H1 (cell line): Measurements from ENCODE around the gene GRIK4. TPM values are rescaled to one million over a fixed set of nuclear protein-coding genes. Genes with fewer than 3 reads are reported as not detected.
A peak's percentile ranks its signal among the peaks of the same experiment; 100 is the strongest.

Experiments used
- CTCF ChIA-PET: fragments of 300-600 bp; sonication (Branson Sonifier 250); formaldehyde crosslinking; loops from one replicate; lab custom pipeline; 2021; ENCODE audit not compliant: partially characterized antibody; lab: Charles Lee
- POLR2A ChIA-PET: fragments of 300-600 bp; sonication (Branson Sonifier 250); formaldehyde crosslinking; loops from one replicate; lab custom pipeline; 2021; ENCODE audit warnings: inconsistent platforms; ENCODE audit not compliant: partially characterized antibody; lab: Charles Lee
- DNase-seq, 2 experiments: peaks; one replicate each; pipeline versions ENCODE4 v3.0.0 to v3.0.0-alpha.2; 2010 to 2022; ENCODE audit warnings: low spot score in 2 of 2, low read depth in 1 of 2, mixed read lengths in 1 of 2
- FAIRE-seq: peaks from 2 replicates; lab custom pipeline; 2011; peaks lifted over from hg19 to GRCh38; lab: Jason Lieb, UNC
- H2AFZ ChIP-seq: 2 replicates; pipeline ENCODE4 v1.8.1; 2012; ENCODE audit warnings: low read length, inconsistent platforms
- H2AK5ac ChIP-seq: 2 replicates; pipeline ENCODE4 v1.6.1; 2013; ENCODE audit warnings: low read depth, low read length
- H2BK120ac ChIP-seq: replicated peaks from 2 replicates; pipeline ENCODE3; 2013; ENCODE audit warnings: low read depth, low read length, inconsistent platforms
- H2BK12ac ChIP-seq: 2 replicates; pipeline ENCODE4 v1.6.1; 2013; ENCODE audit warnings: low read depth, low read length
- H2BK15ac ChIP-seq: 2 replicates; pipeline ENCODE4 v1.6.1; 2013; ENCODE audit warnings: low read length
- H2BK20ac ChIP-seq: 2 replicates; pipeline ENCODE4 v1.6.1; 2013; ENCODE audit warnings: low read length
- H2BK5ac ChIP-seq: 2 replicates; pipeline ENCODE4 v1.6.1; 2013; ENCODE audit warnings: low read depth, low read length
- H3K14ac ChIP-seq: 2 replicates; pipeline ENCODE4 v1.6.1; 2013; ENCODE audit warnings: inconsistent platforms; ENCODE audit not compliant: insufficient read length
- H3K18ac ChIP-seq: 2 replicates; pipeline ENCODE4 v1.6.1; 2013; ENCODE audit warnings: low read length; ENCODE audit errors: extremely low read depth
- H3K23ac ChIP-seq: 2 replicates; pipeline ENCODE4 v1.6.1; 2013; ENCODE audit warnings: inconsistent platforms; ENCODE audit not compliant: insufficient read length
- H3K23me2 ChIP-seq: 2 replicates; pipeline ENCODE4 v1.6.1; 2013; ENCODE audit warnings: low read depth, low read length
- H3K27ac ChIP-seq: 2 replicates; pipeline ENCODE4 v1.6.1; 2011; ENCODE audit warnings: low read depth, low read length, inconsistent platforms
- H3K27me3 ChIP-seq, 4 experiments: replicated peaks in 1 of 4; 1 replicate in 1 of 4; 2 replicates in 3 of 4; pipeline versions ENCODE4 v1.6.1 to v1.8.1; 2011 to 2013; ENCODE audit warnings: low read length in 3 of 4, mild to moderate bottlenecking in 3 of 4, inconsistent platforms in 2 of 4, mixed read lengths in 2 of 4, moderate library complexity in 1 of 4; ENCODE audit not compliant: control insufficient read depth in 3 of 4, insufficient read depth in 3 of 4; ENCODE audit errors: extremely low read depth in 1 of 4
- H3K36me3 ChIP-seq, 4 experiments: 2 replicates each; pipeline versions ENCODE4 v1.6.1 to v1.8.1; 2011 to 2013; ENCODE audit warnings: mild to moderate bottlenecking in 4 of 4, low read length in 3 of 4, moderate library complexity in 2 of 4, control low read depth in 1 of 4, inconsistent platforms in 1 of 4; ENCODE audit not compliant: insufficient read depth in 4 of 4, control insufficient read depth in 2 of 4
- H3K4ac ChIP-seq: replicated peaks from 2 replicates; pipeline ENCODE3; 2013; ENCODE audit warnings: low read length, low read depth, mixed read lengths, inconsistent platforms; ENCODE audit not compliant: insufficient read length
- H3K4me1 ChIP-seq, 4 experiments: replicated peaks in 1 of 4; 1 replicate in 1 of 4; 2 replicates in 3 of 4; pipeline versions ENCODE4 v1.6.1 to v1.8.1; 2011 to 2013; ENCODE audit warnings: low read length in 3 of 4, inconsistent platforms in 2 of 4, mixed read lengths in 1 of 4; ENCODE audit not compliant: insufficient read depth in 4 of 4, control insufficient read depth in 3 of 4
- H3K4me2 ChIP-seq, 2 experiments: 2 replicates each; pipeline versions ENCODE4 v1.6.1 to v1.8.1; 2011 to 2013; ENCODE audit warnings: low read depth in 2 of 2, low read length in 2 of 2, control low read depth in 1 of 2, inconsistent platforms in 1 of 2, mild to moderate bottlenecking in 1 of 2; ENCODE audit not compliant: insufficient read depth in 1 of 2
- H3K4me3 ChIP-seq, 4 experiments: fragments of 200-600, 300-600 bp in 1 of 4; sonication (generic), shearing (Covaris generic), sonication (Bioruptor Twin) in 1 of 4; 2 replicates each; pipeline versions ENCODE4 v1.5.1 to v1.8.1; 2011 to 2016; ENCODE audit warnings: low read length in 4 of 4, low read depth in 3 of 4, control low read depth in 2 of 4, inconsistent platforms in 2 of 4, mild to moderate bottlenecking in 2 of 4, mixed read lengths in 1 of 4, moderate library complexity in 1 of 4; ENCODE audit not compliant: insufficient read depth in 2 of 4; ENCODE audit errors: extremely low read depth in 1 of 4
- H3K56ac ChIP-seq: replicated peaks from 2 replicates; pipeline ENCODE3; 2013; ENCODE audit warnings: low read depth, mild to moderate bottlenecking, mixed read lengths, low read length, inconsistent platforms; ENCODE audit not compliant: insufficient read length
- H3K79me1 ChIP-seq: 2 replicates; pipeline ENCODE4 v1.6.1; 2013; ENCODE audit warnings: low read depth, low read length, control low read depth
- H3K79me2 ChIP-seq, 2 experiments: 2 replicates each; pipeline versions ENCODE4 v1.6.1 to v1.8.1; 2012 to 2013; ENCODE audit warnings: low read length in 2 of 2, mild to moderate bottlenecking in 2 of 2, inconsistent platforms in 1 of 2; ENCODE audit not compliant: insufficient read depth in 2 of 2, control insufficient read depth in 1 of 2
- H3K9ac ChIP-seq, 4 experiments: replicated peaks in 1 of 4; 1 replicate in 1 of 4; 2 replicates in 3 of 4; pipeline versions ENCODE4 v1.6.1 to v1.8.1; 2011 to 2013; ENCODE audit warnings: low read depth in 3 of 4, low read length in 3 of 4, control low read depth in 2 of 4, mild to moderate bottlenecking in 2 of 4, moderate library complexity in 2 of 4, inconsistent platforms in 1 of 4; ENCODE audit errors: extremely low read depth in 1 of 4
- H3K9me3 ChIP-seq, 2 experiments: 2 replicates each; pipeline versions ENCODE4 v1.6.1 to v1.8.1; 2012 to 2013; ENCODE audit warnings: mild to moderate bottlenecking in 2 of 2, moderate library complexity in 2 of 2, control low read depth in 1 of 2, inconsistent platforms in 1 of 2, low read depth in 1 of 2, low read length in 1 of 2, mixed read lengths in 1 of 2; ENCODE audit not compliant: insufficient read depth in 2 of 2
- H4K20me1 ChIP-seq, 2 experiments: replicated peaks in 1 of 2; 2 replicates each; pipeline versions ENCODE3 to v1.8.1; 2011 to 2013; ENCODE audit warnings: inconsistent platforms in 2 of 2, low read length in 2 of 2, mild to moderate bottlenecking in 1 of 2; ENCODE audit not compliant: insufficient read depth in 2 of 2, control insufficient read depth in 1 of 2
- H4K5ac ChIP-seq: 2 replicates; pipeline ENCODE4 v1.6.1; 2013; ENCODE audit warnings: low read length, low read depth, mixed read lengths, inconsistent platforms; ENCODE audit not compliant: insufficient read length
- H4K8ac ChIP-seq: 2 replicates; pipeline ENCODE4 v1.8.0; 2013; ENCODE audit warnings: mild to moderate bottlenecking, moderate library complexity, low read length, inconsistent platforms; ENCODE audit not compliant: insufficient read depth; ENCODE audit errors: extremely low read depth
- H4K91ac ChIP-seq: replicated peaks from 2 replicates; pipeline ENCODE3; 2013; ENCODE audit warnings: low read length, mixed read lengths, inconsistent platforms; ENCODE audit not compliant: insufficient read length
- ASH2L ChIP-seq: fragments of 200-600, 300-600 bp; sonication (generic); IDR thresholded peaks from one replicate; pipeline ENCODE4 v1.7.1; 2017; ENCODE audit warnings: low read length
- EGR1 ChIP-seq: IDR thresholded peaks from 2 replicates; pipeline ENCODE4 v1.6.1; 2011; ENCODE audit warnings: low read depth, low read length, borderline replicate concordance
- HDAC2 ChIP-seq, 2 experiments: fragments of 300-600 bp in 1 of 2; sonication (generic) in 1 of 2; IDR thresholded peaks; 2 replicates each; pipeline ENCODE4 v1.6.1; 2011 to 2012; ENCODE audit warnings: low read depth in 2 of 2, low read length in 2 of 2, mild to moderate bottlenecking in 2 of 2, moderate library complexity in 2 of 2, borderline replicate concordance in 1 of 2, inconsistent platforms in 1 of 2
- KDM4A ChIP-seq: IDR thresholded peaks from one replicate; pipeline ENCODE4 v1.7.1; 2012; ENCODE audit warnings: low read depth, mild to moderate bottlenecking, moderate library complexity, low read length, inconsistent platforms; ENCODE audit not compliant: severe bottlenecking
- PHF8 ChIP-seq: fragments of 200-600 bp; sonication (generic); conservative IDR thresholded peaks from 2 replicates; pipeline ENCODE4 v1.7.1; 2012; ENCODE audit warnings: low read depth, mild to moderate bottlenecking, inconsistent platforms, low read length, moderate library complexity
- WGBS, 2 experiments: shearing (Covaris generic) in 1 of 2; methylation state at CpG; one replicate each; pipeline versions ENCODE4 v1.1.6 to v1.1.7; 2013 to 2015; ENCODE audit warnings: low lambda C conversion rate in 2 of 2, mixed read lengths in 2 of 2, inconsistent platforms in 1 of 2, low coverage in 1 of 2, missing lambda C conversion rate in 1 of 2; ENCODE audit not compliant: insufficient replicate concordance in 2 of 2, insufficient coverage in 1 of 2, insufficient read length in 1 of 2; ENCODE audit errors: extremely low coverage in 1 of 2, missing lambda C conversion rate in 1 of 2; 5-methylcytosine and 5-hydroxymethylcytosine counted together
- polyA plus RNA-seq, 7 experiments: library from polyadenylated mRNA; depleted of rRNA in 3 of 7; stranded (reverse) in 5 of 7; unstranded in 2 of 7; fragments of >200 nt in 5 of 7; fragments of 200-250 nt in 2 of 7; gene quantifications; 1 replicate in 5 of 7; 2 replicates in 1 of 7; 4 replicates in 1 of 7; pipeline versions ENCODE4 v1.2.1 to v1.2.3, GENCODE V29; 2011 to 2013; ENCODE audit warnings: missing spikeins in 2 of 7, mixed read lengths in 2 of 7
- total RNA-seq: library from RNA; stranded (reverse); fragmentation: NEBNext Ultra II Directional; extraction: Animal tissue kit (Norgen Biotek cat#: 25700); gene quantifications from 2 replicates; pipeline ENCODE4 v1.2.1, GENCODE V29; 2021

Gene GRIK4
- total and polyA plus RNA-seq, 2 of the 8 experiments (the other 6 are each of a cell fraction or from before 2014, with no cell fraction given): 1.2 to 2.9 TPM

- Histone ChIP-seq H3K27ac (no peak overlapping the region), H3K79me1 (no peaks in the 10 kb centered on the region), H3K23ac (no peak overlapping the region), H2BK120ac (peak overlapping the region; percentile 34), H2AFZ (peak overlapping the region; percentile 37), H4K91ac (peak overlapping the region; percentile 18), H3K4ac (peak overlapping the region; percentile 44), H2BK15ac (peak overlapping the region; percentile 53; the same call in 1 of the 2 replicates), H4K20me1 (no peaks in the 10 kb centered on the region), H2BK5ac (peak overlapping the region; percentile 96; the same call in 1 of the 2 replicates), H3K9me3 (no peaks in the 10 kb centered on the region), H3K4me1 (peaks cover 11 to 33% (median 21%) of the 10 kb centered on the region in 4 experiments), H3K79me2 (no peaks in the 10 kb centered on the region), H3K27me3 (no peaks in the 10 kb centered on the region), H3K9ac (peak overlapping the region in 2 of 4 experiments; percentile 20 to 24; a peak in 2 of 7 replicates), H3K4me2 (peak overlapping the region; percentile 58 to 62), H2BK12ac (peak overlapping the region; percentile 100; the same call in 1 of the 2 replicates), H3K23me2 (no peaks in the 10 kb centered on the region; the same call in 1 of the 2 replicates), H3K36me3 (no peaks in the 10 kb centered on the region), H4K5ac (peak overlapping the region; percentile 20), H3K56ac (no peak overlapping the region), H2BK20ac (peak overlapping the region; percentile 99), H3K4me3 (peak overlapping the region in 1 of 4 experiments; percentile 27; a peak in 2 of 8 replicates), H4K8ac (no peak overlapping the region; the same call in 1 of the 2 replicates), H3K14ac (no peak overlapping the region), H2AK5ac (peak overlapping the region; percentile 97), H3K18ac (peak overlapping the region; percentile 92)
- FAIRE-seq (peak; percentile 57), DNase-seq (no peak)
- POLR2A ChIA-PET: interaction anchor here (1.2 to 2.5 kb wide), 2 partner anchors 9 to 18 kb away, joined by 4 to 13 read pairs; no protein-coding TSS in a partner anchor
- CTCF ChIA-PET: interaction anchor here (0.7 to 1.7 kb wide), 6 partner anchors 8 to 112 kb away, joined by 3 to 4 read pairs (median 3); no protein-coding TSS in a partner anchor
- WGBS, 2 experiments: 74% methylated on average over 13 of the region's 14 CpGs; no CpG with 5 or more reads in 1 of the 2 experiments
- TF ChIP-seq KDM4A (peak; percentile 3), HDAC2 (IDR thresholded peaks at IDR 0.05; ENCODE audit: borderline replicate concordance in 1 of 2, low read depth in 2 of 2, low read length in 2 of 2) (0 out of 4 replicates have a peak, but pooled peaks of 1 of the 2 experiments have one; percentile 27), ASH2L (no peak), PHF8 (0 out of 2 replicates have a peak, but pooled peaks have one; percentile 22), EGR1 (no peak)
Observed at GRCh38 chr11:120554766-120555432, 43.4 kb downstream of the GRIK4 start.
